Measurements from ENCODE around the gene CNOT10. TPM values are rescaled to one million over a fixed set of nuclear protein-coding genes. Genes with fewer than 3 reads are reported as not detected.

CNOT10 gene
- total and polyA plus RNA-seq, 2 donors (not counting 1 experiment from before 2014, with no cell fraction given) = 22.6 to 69.0 TPM

GRCh38 chr3:32743934-32744333 lies 58.9 kb downstream of the CNOT10 start:
- no peak overlapping the region for H3K9ac ChIP-seq (ENCODE audit: low read length)
- Mint-ChIP-seq H3K4me1 (no peaks in the 10 kb centered on the region), H3K9me3 (ENCODE audit: insufficient read depth) (no peaks in the 10 kb centered on the region), H3K27me3 (no peaks in the 10 kb centered on the region), H3K4me3 (no peak overlapping the region), H3K27ac (no peak overlapping the region)
- ATAC-seq (ENCODE audit: low read depth) = no peak
- H4K20me1 ChIP-seq (ENCODE audit: control insufficient read depth, insufficient read depth, low read length, poor library complexity, severe bottlenecking) = no peaks in the 10 kb centered on the region
- peaks cover 0 to 20% of the 10 kb centered on the region in 2 experiments for H3K36me3 ChIP-seq (replicated peaks in 1 of 2; ENCODE audit: control extremely low read depth in 1 of 2, control insufficient read depth in 1 of 2, extremely low read depth in 1 of 2, insufficient read depth in 2 of 2, low read length in 1 of 2)
- no peaks in the 10 kb centered on the region for H3K27me3 ChIP-seq (replicated peaks in 1 of 4; ENCODE audit: control extremely low read depth in 1 of 4, control insufficient read depth in 3 of 4, insufficient read depth in 4 of 4, low read length in 3 of 4)
- H3K4me3 ChIP-seq (ENCODE audit: control extremely low read depth in 1 of 5, extremely low read depth in 1 of 5, insufficient read depth in 1 of 5, low read depth in 2 of 5, low read length in 4 of 5) = no peak overlapping the region
- no peaks in the 10 kb centered on the region for H3K79me2 ChIP-seq (ENCODE audit: control insufficient read depth, insufficient read depth, low read length)
- intact Hi-C loops (cut with micrococcal nuclease) = no loop called here
- WGBS (ENCODE audit: insufficient coverage) = 100% methylated on average over 2 of the region's 2 CpGs
- DNase-seq = no peak
- no peak overlapping the region for H3K27ac ChIP-seq (ENCODE audit: low read length in 2 of 2)
- CTCF ChIA-PET = no interaction called here
- H3K4me2 ChIP-seq (replicated peaks; ENCODE audit: low read depth, low read length, poor library complexity, severe bottlenecking) = no peak overlapping the region
- H2AFZ ChIP-seq (ENCODE audit: insufficient read depth, low read depth, low read length, poor library complexity, severe bottlenecking) = no peak overlapping the region
- no peaks in the 10 kb centered on the region for H3K9me3 ChIP-seq (ENCODE audit: control extremely low read depth in 1 of 3, control insufficient read depth in 2 of 3, insufficient read depth in 1 of 3, low read length in 2 of 3)
- no peaks in the 10 kb centered on the region for H3K4me1 ChIP-seq (ENCODE audit: control insufficient read depth in 2 of 2, insufficient read depth in 2 of 2, low read length in 2 of 2)
- POLR2A ChIA-PET = no interaction called here
- TF ChIP-seq CTCF (IDR thresholded peaks at IDR 0.05) (no peak), EZH2 (IDR thresholded peaks at IDR 0.05; ENCODE audit: borderline replicate concordance, insufficient read depth, low read depth, low read length, poor library complexity, severe bottlenecking) (no peak)

- no peak overlapping the region for H3K4me3 Mint-ChIP-seq
- TF ChIP-seq CTCF (IDR thresholded peaks at IDR 0.05) (no peak), EZH2 (IDR thresholded peaks at IDR 0.05; ENCODE audit: borderline replicate concordance, insufficient read depth, low read depth, low read length, poor library complexity, severe bottlenecking) (no peak)
- ATAC-seq (ENCODE audit: low read depth) = no peak
- no peaks in the 10 kb centered on the region for H3K4me1 ChIP-seq (ENCODE audit: control insufficient read depth in 2 of 2, insufficient read depth in 2 of 2, low read length in 2 of 2)
- no peaks in the 10 kb centered on the region for H3K79me2 ChIP-seq (ENCODE audit: control insufficient read depth, insufficient read depth, low read length)
- no peaks in the 10 kb centered on the region for H4K20me1 ChIP-seq (ENCODE audit: control insufficient read depth, insufficient read depth, low read length, poor library complexity, severe bottlenecking)
- WGBS (ENCODE audit: insufficient coverage) = no CpG with 5 or more reads among the region's 1 CpG
- ChIA-PET CTCF (no interaction called here), POLR2A (no interaction called here)
- no peak overlapping the region for H3K4me3 ChIP-seq (ENCODE audit: control extremely low read depth in 1 of 5, extremely low read depth in 1 of 5, insufficient read depth in 1 of 5, low read depth in 2 of 5, low read length in 4 of 5)
- peaks cover 0 to 6% of the 10 kb centered on the region in 2 experiments for H3K36me3 ChIP-seq (replicated peaks in 1 of 2; ENCODE audit: control extremely low read depth in 1 of 2, control insufficient read depth in 1 of 2, extremely low read depth in 1 of 2, insufficient read depth in 2 of 2, low read length in 1 of 2)
- no peak overlapping the region for H3K27ac Mint-ChIP-seq
- no peaks in the 10 kb centered on the region for H3K4me1 Mint-ChIP-seq
- no peak overlapping the region for H2AFZ ChIP-seq (ENCODE audit: insufficient read depth, low read depth, low read length, poor library complexity, severe bottlenecking)
- DNase-seq = no peak
- H3K9me3 ChIP-seq (ENCODE audit: control extremely low read depth in 1 of 3, control insufficient read depth in 2 of 3, insufficient read depth in 1 of 3, low read length in 2 of 3) = no peaks in the 10 kb centered on the region
- H3K27me3 ChIP-seq (replicated peaks in 1 of 4; ENCODE audit: control extremely low read depth in 1 of 4, control insufficient read depth in 3 of 4, insufficient read depth in 4 of 4, low read length in 3 of 4) = no peaks in the 10 kb centered on the region
- no peak overlapping the region for H3K27ac ChIP-seq (ENCODE audit: low read length in 2 of 2)
- intact Hi-C loops (cut with micrococcal nuclease) = no loop called here
- no peak overlapping the region for H3K9ac ChIP-seq (ENCODE audit: low read length)
- no peak overlapping the region for H3K4me2 ChIP-seq (replicated peaks; ENCODE audit: low read depth, low read length, poor library complexity, severe bottlenecking)
- no peaks in the 10 kb centered on the region for H3K9me3 Mint-ChIP-seq (ENCODE audit: insufficient read depth)
- H3K27me3 Mint-ChIP-seq = no peaks in the 10 kb centered on the region
Measured at GRCh38 chr3:32751377-32751776, 66.4 kb downstream of the CNOT10 start.

Measured in B cell (primary cell).